GM12892 (cell line): Measurements from ENCODE around the gene PDE8B.

Experiments used
- POLR2A ChIP-seq: IDR thresholded peaks from 2 replicates; pipeline ENCODE4 v1.6.1; 2011; ENCODE audit warnings: low read depth, low read length, control low read depth
- TAF1 ChIP-seq: IDR thresholded peaks from 2 replicates; pipeline ENCODE4 v1.6.1; 2011; ENCODE audit warnings: low read depth, mild to moderate bottlenecking, control low read depth, low read length, borderline replicate concordance

- TF ChIP-seq TAF1, result no peak
- TF ChIP-seq POLR2A, result no peak
Measured at GRCh38 chr5:77214151-77214550, 3.7 kb downstream of the PDE8B start.
